ENCODE results near the gene GJB1.
"Not testable (repeated sequence)": the region's sequence is repeated elsewhere in the genome, so short reads cannot be mapped to it uniquely, and the experiment has no call there.

GRCh38 chrX:71180579-71181265, 42.3 kb upstream of the GJB1 start:
- TF ChIP-seq, protein P1, sequence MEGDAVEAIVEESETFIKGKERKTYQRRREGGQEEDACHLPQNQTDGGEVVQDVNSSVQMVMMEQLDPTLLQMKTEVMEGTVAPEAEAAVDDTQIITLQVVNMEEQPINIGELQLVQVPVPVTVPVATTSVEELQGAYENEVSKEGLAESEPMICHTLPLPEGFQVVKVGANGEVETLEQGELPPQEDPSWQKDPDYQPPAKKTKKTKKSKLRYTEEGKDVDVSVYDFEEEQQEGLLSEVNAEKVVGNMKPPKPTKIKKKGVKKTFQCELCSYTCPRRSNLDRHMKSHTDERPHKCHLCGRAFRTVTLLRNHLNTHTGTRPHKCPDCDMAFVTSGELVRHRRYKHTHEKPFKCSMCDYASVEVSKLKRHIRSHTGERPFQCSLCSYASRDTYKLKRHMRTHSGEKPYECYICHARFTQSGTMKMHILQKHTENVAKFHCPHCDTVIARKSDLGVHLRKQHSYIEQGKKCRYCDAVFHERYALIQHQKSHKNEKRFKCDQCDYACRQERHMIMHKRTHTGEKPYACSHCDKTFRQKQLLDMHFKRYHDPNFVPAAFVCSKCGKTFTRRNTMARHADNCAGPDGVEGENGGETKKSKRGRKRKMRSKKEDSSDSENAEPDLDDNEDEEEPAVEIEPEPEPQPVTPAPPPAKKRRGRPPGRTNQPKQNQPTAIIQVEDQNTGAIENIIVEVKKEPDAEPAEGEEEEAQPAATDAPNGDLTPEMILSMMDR (IDR thresholded peaks at IDR 0.05): not testable (repeated sequence)
- not testable (repeated sequence) for TF ChIP-seq POLR2A (IDR thresholded peaks at IDR 0.05)
